ENCODE data around the gene ARHGEF25.

Gene ARHGEF25

DNA sequence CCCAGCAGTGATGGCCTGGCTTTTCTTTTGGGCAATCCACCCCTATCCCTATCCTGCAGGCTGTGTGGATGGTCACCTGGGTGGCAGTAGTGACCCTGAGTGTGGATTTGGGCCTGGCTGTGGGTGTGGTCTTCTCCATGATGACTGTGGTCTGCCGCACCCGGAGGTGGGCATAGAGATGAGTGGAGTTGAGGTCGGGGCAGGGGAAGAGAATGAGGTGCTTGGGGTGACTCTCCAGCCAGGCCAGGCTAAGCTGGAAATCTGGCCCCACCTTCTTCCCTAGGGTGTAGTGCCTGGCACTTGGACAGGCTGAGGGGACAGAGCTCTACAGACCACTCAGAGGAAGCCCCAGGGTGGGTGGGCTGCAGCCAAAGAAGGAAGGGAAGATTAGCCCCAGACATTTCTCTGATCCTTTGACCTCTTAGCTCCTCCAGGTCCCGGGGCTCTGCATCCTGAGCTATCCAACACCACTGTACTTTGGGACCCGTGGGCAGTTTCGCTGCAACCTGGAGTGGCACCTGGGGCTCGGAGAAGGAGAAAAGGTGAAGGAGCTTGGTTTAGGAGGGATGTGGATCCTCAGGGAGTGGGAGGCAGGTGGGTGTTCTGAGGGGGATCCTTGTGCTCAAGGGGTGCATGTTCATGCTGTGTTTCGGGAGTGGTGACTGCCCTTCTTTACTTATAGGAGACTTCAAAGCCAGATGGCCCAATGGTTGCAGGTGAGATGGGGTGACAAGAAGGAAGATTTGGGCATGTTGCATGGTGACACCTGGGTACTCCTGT lies 13.4 kb downstream of the ARHGEF25 start:
- Histone ChIP-seq H3K4me3 (replicated peaks; ENCODE audit: insufficient read depth, low read length) (no peak overlapping the region), H3K27ac (replicated peaks) (no peak overlapping the region), H3K27me3 (ENCODE audit: insufficient read depth, poor library complexity, severe bottlenecking) (peaks cover 73% of the 10 kb centered on the region)
- TF ChIP-seq, protein P1, sequence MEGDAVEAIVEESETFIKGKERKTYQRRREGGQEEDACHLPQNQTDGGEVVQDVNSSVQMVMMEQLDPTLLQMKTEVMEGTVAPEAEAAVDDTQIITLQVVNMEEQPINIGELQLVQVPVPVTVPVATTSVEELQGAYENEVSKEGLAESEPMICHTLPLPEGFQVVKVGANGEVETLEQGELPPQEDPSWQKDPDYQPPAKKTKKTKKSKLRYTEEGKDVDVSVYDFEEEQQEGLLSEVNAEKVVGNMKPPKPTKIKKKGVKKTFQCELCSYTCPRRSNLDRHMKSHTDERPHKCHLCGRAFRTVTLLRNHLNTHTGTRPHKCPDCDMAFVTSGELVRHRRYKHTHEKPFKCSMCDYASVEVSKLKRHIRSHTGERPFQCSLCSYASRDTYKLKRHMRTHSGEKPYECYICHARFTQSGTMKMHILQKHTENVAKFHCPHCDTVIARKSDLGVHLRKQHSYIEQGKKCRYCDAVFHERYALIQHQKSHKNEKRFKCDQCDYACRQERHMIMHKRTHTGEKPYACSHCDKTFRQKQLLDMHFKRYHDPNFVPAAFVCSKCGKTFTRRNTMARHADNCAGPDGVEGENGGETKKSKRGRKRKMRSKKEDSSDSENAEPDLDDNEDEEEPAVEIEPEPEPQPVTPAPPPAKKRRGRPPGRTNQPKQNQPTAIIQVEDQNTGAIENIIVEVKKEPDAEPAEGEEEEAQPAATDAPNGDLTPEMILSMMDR (IDR thresholded peaks at IDR 0.05; ENCODE audit: insufficient read depth, low read length) = no peak
- TF ChIP-seq GABPA (IDR thresholded peaks at IDR 0.05; ENCODE audit: low read depth) = no peak
- TF ChIP-seq SPI1 (IDR thresholded peaks at IDR 0.05; ENCODE audit: borderline replicate concordance, low read depth) = no peak
- DNase-seq (ENCODE audit: low read depth in 1 of 2, low spot score in 1 of 2) = no peak

DNA sequence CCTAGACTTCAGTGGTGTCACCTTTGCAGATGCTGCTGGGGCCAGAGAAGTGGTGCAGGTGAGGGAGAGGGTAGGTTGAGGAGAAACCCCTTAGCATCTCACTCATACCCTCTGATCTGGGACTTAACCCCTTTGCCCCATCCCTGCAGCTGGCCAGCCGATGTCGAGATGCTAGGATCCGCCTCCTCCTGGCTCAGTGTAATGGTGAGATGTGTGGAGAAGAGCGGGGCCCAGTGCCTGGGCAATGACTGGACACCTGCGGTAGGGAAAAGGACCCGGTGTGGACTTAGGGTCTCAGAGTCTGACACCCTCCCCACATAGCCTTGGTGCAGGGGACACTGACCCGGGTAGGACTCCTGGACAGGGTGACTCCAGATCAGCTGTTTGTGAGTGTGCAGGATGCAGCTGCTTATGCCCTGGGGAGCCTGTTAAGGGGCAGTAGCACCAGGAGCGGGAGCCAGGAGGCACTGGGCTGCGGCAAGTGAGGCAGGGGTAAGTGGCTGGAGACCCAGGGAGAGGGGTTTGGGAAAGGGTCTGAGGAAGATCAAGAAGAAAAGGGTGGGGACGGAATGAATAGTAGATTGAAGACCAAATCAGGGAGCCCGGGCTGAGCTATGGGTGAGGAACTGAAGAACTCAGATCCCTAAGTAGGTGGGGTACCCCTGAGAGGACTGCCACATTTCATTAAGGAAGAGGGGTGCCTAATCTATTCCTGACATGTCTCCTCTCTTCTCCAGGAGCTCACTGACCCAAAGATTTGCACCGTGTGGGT lies 14.2 kb downstream of the ARHGEF25 start:
- no peak for DNase-seq (ENCODE audit: low read depth in 1 of 2, low spot score in 1 of 2)
- Histone ChIP-seq H3K27ac (replicated peaks) (no peak overlapping the region), H3K4me3 (replicated peaks; ENCODE audit: insufficient read depth, low read length) (no peak overlapping the region), H3K27me3 (ENCODE audit: insufficient read depth, poor library complexity, severe bottlenecking) (peaks cover 69% of the 10 kb centered on the region)
- TF ChIP-seq SPI1 (IDR thresholded peaks at IDR 0.05; ENCODE audit: borderline replicate concordance, low read depth) = no peak
- TF ChIP-seq, protein P1 (IDR thresholded peaks at IDR 0.05; ENCODE audit: insufficient read depth, low read length) = no peak
- no peak for TF ChIP-seq GABPA (IDR thresholded peaks at IDR 0.05; ENCODE audit: low read depth)
- TF ChIP-seq POLR2AphosphoS5 (IDR thresholded peaks at IDR 0.05; ENCODE audit: low read depth) = no peak
- TF ChIP-seq, protein P2, sequence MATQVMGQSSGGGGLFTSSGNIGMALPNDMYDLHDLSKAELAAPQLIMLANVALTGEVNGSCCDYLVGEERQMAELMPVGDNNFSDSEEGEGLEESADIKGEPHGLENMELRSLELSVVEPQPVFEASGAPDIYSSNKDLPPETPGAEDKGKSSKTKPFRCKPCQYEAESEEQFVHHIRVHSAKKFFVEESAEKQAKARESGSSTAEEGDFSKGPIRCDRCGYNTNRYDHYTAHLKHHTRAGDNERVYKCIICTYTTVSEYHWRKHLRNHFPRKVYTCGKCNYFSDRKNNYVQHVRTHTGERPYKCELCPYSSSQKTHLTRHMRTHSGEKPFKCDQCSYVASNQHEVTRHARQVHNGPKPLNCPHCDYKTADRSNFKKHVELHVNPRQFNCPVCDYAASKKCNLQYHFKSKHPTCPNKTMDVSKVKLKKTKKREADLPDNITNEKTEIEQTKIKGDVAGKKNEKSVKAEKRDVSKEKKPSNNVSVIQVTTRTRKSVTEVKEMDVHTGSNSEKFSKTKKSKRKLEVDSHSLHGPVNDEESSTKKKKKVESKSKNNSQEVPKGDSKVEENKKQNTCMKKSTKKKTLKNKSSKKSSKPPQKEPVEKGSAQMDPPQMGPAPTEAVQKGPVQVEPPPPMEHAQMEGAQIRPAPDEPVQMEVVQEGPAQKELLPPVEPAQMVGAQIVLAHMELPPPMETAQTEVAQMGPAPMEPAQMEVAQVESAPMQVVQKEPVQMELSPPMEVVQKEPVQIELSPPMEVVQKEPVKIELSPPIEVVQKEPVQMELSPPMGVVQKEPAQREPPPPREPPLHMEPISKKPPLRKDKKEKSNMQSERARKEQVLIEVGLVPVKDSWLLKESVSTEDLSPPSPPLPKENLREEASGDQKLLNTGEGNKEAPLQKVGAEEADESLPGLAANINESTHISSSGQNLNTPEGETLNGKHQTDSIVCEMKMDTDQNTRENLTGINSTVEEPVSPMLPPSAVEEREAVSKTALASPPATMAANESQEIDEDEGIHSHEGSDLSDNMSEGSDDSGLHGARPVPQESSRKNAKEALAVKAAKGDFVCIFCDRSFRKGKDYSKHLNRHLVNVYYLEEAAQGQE (IDR thresholded peaks at IDR 0.05; ENCODE audit: insufficient replicate concordance, low read depth) = no peak

DNA sequence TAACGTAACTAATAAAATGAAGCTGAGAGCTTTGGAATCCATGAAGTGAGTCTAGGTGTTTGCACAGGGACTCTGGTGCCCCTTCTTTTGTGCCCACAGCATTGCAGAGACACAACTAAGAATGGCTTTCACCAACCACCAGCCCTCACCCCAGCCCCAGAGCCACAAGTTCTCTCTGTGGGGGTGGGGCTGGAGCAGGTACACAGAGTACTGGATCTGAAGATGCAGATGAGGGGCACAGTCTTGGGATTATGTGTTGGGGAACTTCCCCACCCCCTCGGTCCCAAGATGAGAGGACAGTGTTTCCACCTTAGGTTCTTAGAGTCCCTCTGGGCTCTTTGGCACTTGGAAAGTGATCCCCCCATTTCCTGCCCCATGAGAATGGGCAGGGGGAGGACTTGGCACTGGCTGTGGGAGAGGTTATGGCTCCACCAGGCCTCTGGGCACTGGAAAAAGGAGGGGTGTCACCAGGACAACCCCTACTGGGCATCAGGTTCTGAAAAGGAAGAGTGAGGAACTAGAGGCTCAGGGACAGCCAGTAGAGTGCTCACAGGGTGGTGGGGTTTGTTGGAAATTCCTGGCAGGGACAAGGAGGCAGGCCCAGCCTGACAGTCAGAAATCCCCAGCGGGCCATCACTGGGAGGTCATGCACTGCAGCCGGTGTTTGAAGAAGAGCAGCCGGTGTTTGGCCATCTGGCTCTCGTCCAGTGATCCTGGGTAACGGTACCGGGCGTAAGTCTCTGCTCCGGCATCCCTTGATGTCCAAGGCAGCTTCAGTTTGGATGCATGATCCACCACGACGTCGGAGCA lies 15.1 kb downstream of the ARHGEF25 start:
- TF ChIP-seq GABPA (IDR thresholded peaks at IDR 0.05; ENCODE audit: low read depth) = no peak
- no peak overlapping the region for H3K27ac ChIP-seq (replicated peaks)
- H3K4me3 ChIP-seq (replicated peaks; ENCODE audit: insufficient read depth, low read length) = no peak overlapping the region
- H3K27me3 ChIP-seq (ENCODE audit: insufficient read depth, poor library complexity, severe bottlenecking) = peaks cover 66% of the 10 kb centered on the region
- DNase-seq (ENCODE audit: low read depth in 1 of 2, low spot score in 1 of 2) = no peak

DNA sequence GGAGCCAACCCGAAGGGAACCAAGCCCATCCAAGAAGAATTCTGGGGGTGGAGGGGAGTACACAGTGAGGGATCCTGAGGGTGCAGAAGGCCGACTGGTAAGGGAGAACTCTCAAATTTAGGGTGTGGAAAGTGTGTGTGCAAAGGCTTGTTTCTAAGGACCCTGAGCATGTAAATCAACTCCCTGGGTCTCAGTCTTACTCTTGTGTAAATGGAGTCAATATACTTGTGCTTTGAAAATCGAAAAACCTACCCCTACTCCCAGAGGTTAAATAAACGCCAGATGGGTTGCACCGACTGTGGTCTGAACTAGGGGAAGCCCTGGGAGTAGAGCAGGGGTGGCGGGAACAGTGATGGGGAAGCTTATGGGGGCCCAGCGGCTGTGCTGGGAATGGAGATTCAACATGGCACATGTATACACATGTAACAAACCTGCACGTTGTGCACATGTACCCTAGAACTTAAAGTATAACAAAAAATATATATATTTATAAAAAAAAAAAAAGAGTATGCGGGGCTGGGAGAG lies 15.7 kb downstream of the ARHGEF25 start:
- Histone ChIP-seq H3K4me3 (replicated peaks; ENCODE audit: insufficient read depth, low read length) (no peak overlapping the region), H3K27me3 (ENCODE audit: insufficient read depth, poor library complexity, severe bottlenecking) (peaks cover 70% of the 10 kb centered on the region), H3K27ac (replicated peaks) (no peak overlapping the region)
- TF ChIP-seq GABPA (IDR thresholded peaks at IDR 0.05; ENCODE audit: low read depth) = no peak
- TF ChIP-seq, protein P1 (IDR thresholded peaks at IDR 0.05; ENCODE audit: insufficient read depth, low read length) = no peak
- TF ChIP-seq, protein P2 (IDR thresholded peaks at IDR 0.05; ENCODE audit: insufficient replicate concordance, low read depth) = no peak
- no peak for TF ChIP-seq SPI1 (IDR thresholded peaks at IDR 0.05; ENCODE audit: borderline replicate concordance, low read depth)
- no peak for TF ChIP-seq POLR2AphosphoS5 (IDR thresholded peaks at IDR 0.05; ENCODE audit: low read depth)
- DNase-seq (ENCODE audit: low read depth in 1 of 2, low spot score in 1 of 2) = no peak

Data from HL-60 (cell line).